H1 (cell line): Measurements from ENCODE around the gene SLC5A2. TPM values are rescaled to one million over a fixed set of nuclear protein-coding genes. Genes with fewer than 3 reads are reported as not detected.

Source experiments
- BRCA1 ChIP-seq: IDR thresholded peaks from 2 replicates; pipeline ENCODE4 v1.6.1; 2012; ENCODE audit warnings: low read depth, low read length, improper control_type of control experiment
- CREB1 ChIP-seq: IDR thresholded peaks from 2 replicates; pipeline ENCODE4 v1.6.1; 2012; ENCODE audit warnings: inconsistent platforms
- POLR2AphosphoS5 ChIP-seq: IDR thresholded peaks from 2 replicates; pipeline ENCODE4 v1.6.1; 2011; ENCODE audit warnings: low read depth, low read length
- POU5F1 ChIP-seq: IDR thresholded peaks from 2 replicates; pipeline ENCODE4 v1.6.1; 2011; ENCODE audit warnings: low read depth, mild to moderate bottlenecking, low read length, moderate library complexity
- RNF2 ChIP-seq: fragments of 200-900, 300-1000 bp; sonication (generic); IDR thresholded peaks from 2 replicates; pipeline ENCODE4 v1.7.1; 2016; ENCODE audit warnings: borderline replicate concordance, low read depth, mild to moderate bottlenecking, antibody characterized with exemption, low read length; ENCODE audit not compliant: poor library complexity, severe bottlenecking; ENCODE audit errors: missing control alignments
- SIX5 ChIP-seq: IDR thresholded peaks from 2 replicates; pipeline ENCODE4 v1.6.1; 2011; ENCODE audit warnings: mild to moderate bottlenecking, low read depth, low read length
- SRF ChIP-seq: IDR thresholded peaks from 2 replicates; pipeline ENCODE4 v1.6.1; 2011; ENCODE audit warnings: mild to moderate bottlenecking, low read depth, low read length, moderate library complexity
- SUZ12 ChIP-seq: fragments of 200-600 bp; sonication (generic); IDR thresholded peaks from 2 replicates; pipeline ENCODE4 v1.6.1; 2012; ENCODE audit warnings: mild to moderate bottlenecking, inconsistent platforms, low read length, moderate library complexity, mixed read lengths
- polyA plus RNA-seq, 7 experiments: library from polyadenylated mRNA; depleted of rRNA in 3 of 7; stranded (reverse) in 5 of 7; unstranded in 2 of 7; fragments of >200 nt in 5 of 7; fragments of 200-250 nt in 2 of 7; gene quantifications; 1 replicate in 5 of 7; 2 replicates in 1 of 7; 4 replicates in 1 of 7; pipeline versions ENCODE4 v1.2.1 to v1.2.3, GENCODE V29; 2011 to 2013; ENCODE audit warnings: missing spikeins in 2 of 7, mixed read lengths in 2 of 7
- total RNA-seq: library from RNA; stranded (reverse); fragmentation: NEBNext Ultra II Directional; extraction: Animal tissue kit (Norgen Biotek cat#: 25700); gene quantifications from 2 replicates; pipeline ENCODE4 v1.2.1, GENCODE V29; 2021
- TF ChIP-seq, protein P1 (sequence below): fragments of 300-600 bp; sonication (generic); IDR thresholded peaks from 2 replicates; pipeline ENCODE4 v1.7.1; 2012; ENCODE audit warnings: low read length, moderate library complexity, mild to moderate bottlenecking, inconsistent platforms; ENCODE audit not compliant: insufficient replicate concordance

The SLC5A2 gene
- total and polyA plus RNA-seq, 2 of the 8 experiments (the other 6 are each of a cell fraction or from before 2014, with no cell fraction given), result 0.56 to 4.4 TPM

DNA sequence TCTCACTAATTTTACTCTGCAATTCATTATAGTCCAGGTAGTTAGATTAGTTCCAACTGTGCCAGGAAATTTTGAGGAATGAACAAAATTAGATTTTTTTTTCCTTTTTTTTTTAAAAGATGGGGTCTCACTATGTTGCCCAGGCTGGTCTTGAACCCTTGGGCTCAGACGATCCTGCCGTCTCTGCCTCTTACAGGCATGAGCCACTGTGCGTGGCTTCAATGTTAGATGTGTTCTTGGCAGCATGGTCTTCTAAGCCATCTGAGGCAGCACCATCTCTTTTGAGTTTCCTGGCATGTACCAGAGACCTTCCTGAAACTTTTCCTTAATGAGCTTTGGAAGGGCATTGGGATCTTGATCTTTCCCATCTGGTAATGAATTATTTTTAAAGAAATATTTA, 42.2 kb downstream of the SLC5A2 start (continued):
- TF ChIP-seq, protein P1, sequence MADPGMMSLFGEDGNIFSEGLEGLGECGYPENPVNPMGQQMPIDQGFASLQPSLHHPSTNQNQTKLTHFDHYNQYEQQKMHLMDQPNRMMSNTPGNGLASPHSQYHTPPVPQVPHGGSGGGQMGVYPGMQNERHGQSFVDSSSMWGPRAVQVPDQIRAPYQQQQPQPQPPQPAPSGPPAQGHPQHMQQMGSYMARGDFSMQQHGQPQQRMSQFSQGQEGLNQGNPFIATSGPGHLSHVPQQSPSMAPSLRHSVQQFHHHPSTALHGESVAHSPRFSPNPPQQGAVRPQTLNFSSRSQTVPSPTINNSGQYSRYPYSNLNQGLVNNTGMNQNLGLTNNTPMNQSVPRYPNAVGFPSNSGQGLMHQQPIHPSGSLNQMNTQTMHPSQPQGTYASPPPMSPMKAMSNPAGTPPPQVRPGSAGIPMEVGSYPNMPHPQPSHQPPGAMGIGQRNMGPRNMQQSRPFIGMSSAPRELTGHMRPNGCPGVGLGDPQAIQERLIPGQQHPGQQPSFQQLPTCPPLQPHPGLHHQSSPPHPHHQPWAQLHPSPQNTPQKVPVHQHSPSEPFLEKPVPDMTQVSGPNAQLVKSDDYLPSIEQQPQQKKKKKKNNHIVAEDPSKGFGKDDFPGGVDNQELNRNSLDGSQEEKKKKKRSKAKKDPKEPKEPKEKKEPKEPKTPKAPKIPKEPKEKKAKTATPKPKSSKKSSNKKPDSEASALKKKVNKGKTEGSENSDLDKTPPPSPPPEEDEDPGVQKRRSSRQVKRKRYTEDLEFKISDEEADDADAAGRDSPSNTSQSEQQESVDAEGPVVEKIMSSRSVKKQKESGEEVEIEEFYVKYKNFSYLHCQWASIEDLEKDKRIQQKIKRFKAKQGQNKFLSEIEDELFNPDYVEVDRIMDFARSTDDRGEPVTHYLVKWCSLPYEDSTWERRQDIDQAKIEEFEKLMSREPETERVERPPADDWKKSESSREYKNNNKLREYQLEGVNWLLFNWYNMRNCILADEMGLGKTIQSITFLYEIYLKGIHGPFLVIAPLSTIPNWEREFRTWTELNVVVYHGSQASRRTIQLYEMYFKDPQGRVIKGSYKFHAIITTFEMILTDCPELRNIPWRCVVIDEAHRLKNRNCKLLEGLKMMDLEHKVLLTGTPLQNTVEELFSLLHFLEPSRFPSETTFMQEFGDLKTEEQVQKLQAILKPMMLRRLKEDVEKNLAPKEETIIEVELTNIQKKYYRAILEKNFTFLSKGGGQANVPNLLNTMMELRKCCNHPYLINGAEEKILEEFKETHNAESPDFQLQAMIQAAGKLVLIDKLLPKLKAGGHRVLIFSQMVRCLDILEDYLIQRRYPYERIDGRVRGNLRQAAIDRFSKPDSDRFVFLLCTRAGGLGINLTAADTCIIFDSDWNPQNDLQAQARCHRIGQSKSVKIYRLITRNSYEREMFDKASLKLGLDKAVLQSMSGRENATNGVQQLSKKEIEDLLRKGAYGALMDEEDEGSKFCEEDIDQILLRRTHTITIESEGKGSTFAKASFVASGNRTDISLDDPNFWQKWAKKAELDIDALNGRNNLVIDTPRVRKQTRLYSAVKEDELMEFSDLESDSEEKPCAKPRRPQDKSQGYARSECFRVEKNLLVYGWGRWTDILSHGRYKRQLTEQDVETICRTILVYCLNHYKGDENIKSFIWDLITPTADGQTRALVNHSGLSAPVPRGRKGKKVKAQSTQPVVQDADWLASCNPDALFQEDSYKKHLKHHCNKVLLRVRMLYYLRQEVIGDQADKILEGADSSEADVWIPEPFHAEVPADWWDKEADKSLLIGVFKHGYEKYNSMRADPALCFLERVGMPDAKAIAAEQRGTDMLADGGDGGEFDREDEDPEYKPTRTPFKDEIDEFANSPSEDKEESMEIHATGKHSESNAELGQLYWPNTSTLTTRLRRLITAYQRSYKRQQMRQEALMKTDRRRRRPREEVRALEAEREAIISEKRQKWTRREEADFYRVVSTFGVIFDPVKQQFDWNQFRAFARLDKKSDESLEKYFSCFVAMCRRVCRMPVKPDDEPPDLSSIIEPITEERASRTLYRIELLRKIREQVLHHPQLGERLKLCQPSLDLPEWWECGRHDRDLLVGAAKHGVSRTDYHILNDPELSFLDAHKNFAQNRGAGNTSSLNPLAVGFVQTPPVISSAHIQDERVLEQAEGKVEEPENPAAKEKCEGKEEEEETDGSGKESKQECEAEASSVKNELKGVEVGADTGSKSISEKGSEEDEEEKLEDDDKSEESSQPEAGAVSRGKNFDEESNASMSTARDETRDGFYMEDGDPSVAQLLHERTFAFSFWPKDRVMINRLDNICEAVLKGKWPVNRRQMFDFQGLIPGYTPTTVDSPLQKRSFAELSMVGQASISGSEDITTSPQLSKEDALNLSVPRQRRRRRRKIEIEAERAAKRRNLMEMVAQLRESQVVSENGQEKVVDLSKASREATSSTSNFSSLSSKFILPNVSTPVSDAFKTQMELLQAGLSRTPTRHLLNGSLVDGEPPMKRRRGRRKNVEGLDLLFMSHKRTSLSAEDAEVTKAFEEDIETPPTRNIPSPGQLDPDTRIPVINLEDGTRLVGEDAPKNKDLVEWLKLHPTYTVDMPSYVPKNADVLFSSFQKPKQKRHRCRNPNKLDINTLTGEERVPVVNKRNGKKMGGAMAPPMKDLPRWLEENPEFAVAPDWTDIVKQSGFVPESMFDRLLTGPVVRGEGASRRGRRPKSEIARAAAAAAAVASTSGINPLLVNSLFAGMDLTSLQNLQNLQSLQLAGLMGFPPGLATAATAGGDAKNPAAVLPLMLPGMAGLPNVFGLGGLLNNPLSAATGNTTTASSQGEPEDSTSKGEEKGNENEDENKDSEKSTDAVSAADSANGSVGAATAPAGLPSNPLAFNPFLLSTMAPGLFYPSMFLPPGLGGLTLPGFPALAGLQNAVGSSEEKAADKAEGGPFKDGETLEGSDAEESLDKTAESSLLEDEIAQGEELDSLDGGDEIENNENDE, result no peak
- TF ChIP-seq RNF2, result no peak
- TF ChIP-seq POU5F1, result no peak
- TF ChIP-seq POLR2AphosphoS5, result no peak
- TF ChIP-seq CREB1, result no peak
- no peak for TF ChIP-seq BRCA1
- TF ChIP-seq SIX5, result no peak
- no peak for TF ChIP-seq SRF
- TF ChIP-seq SUZ12, result no peak
- TF ChIP-seq, all 59 proteins: peak for 0
